Midbrain (tissue), 1 donor: ENCODE results near the gene KCNK5.
A peak's percentile ranks its signal among the peaks of the same experiment; 100 is the strongest.

Experiments
- DNase-seq: peaks from one replicate; lab custom pipeline; 2025; lab: John Stamatoyannopoulos, UW

The KCNK5 gene

GRCh38 chr6:39197922-39198500, 31.3 kb downstream of the KCNK5 start:
- DNase-seq, result no peak

GRCh38 chr6:39197521-39197920, 31.8 kb downstream of the KCNK5 start:
- no peak for DNase-seq

DNA sequence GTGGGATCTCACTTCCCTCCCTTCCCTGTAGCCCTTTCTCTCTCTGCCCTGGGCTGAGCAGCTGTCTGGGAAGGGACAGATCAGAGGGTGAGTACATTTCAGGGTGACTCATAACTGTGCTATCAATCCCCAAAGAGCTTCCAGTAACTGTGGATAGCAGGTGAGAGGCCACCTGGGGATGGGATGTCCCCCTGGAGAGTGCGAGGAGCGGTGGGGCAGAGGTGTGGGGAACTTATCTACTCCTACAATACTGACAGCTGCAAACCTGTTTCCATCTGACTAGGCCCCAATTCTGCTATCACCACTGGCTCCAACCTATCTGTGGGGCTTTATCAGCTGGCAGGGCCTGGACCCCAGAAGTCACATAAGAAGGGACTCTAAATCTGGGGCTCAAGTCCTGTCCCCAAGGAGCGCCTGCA, 32.6 kb downstream of the KCNK5 start:
- DNase-seq, result no peak

DNA sequence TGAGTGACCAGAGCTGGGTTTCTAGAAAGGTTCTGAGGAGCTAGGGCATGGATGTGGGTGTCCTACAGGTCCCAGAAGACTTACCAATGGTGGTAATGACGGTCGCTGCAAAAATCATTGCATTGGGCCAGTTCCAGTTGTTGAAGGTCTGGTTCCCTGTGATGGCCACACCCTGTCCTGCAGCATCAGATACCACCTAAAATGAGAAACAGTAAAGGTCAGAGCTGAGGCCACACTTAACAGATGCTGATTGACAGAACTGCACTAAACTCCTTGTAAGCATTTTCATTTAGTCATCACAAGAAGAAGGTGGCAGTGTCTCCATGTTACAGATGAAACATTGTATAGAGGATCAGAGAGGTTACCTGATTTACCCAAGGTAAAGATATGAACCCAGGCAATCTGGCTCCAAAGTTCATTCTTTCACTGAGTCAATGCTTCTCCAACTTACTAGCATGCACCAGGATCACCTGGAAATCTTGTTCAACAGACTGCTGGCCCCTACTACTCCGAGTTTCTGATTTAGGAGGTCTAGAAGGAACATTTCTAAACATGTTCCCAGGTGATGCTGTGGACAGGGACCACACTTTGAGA, 33.4 kb downstream of the KCNK5 start:
- no peak for DNase-seq

GRCh38 chr6:39194466-39194865, 34.8 kb downstream of the KCNK5 start:
- no peak for DNase-seq

GRCh38 chr6:39193201-39193791, 36.0 kb downstream of the KCNK5 start:
- no peak for DNase-seq

DNA sequence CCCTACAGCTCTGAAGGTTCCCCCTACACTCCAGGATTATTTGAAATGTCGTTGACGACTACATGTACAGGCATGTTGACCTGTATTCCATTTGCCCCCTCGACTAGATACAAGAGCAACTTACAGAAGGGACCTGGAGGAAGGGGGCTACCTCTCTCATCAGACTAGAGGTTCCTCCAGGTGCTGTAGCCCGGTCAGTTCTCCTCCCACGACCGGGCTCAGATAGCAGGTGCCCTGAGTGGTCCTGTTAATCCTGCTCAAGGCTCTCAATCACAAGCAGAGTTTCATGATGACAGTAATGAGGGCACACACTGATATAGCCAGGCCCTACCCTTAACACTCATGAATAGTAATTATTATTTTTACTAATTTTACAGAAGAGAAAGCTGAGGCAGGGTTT, 36.5 kb downstream of the KCNK5 start:
- DNase-seq, result no peak

- DNase-seq, result no peak
These were observed 37.9 kb downstream of the KCNK5 start for GRCh38 chr6:39191236-39191930.

DNA sequence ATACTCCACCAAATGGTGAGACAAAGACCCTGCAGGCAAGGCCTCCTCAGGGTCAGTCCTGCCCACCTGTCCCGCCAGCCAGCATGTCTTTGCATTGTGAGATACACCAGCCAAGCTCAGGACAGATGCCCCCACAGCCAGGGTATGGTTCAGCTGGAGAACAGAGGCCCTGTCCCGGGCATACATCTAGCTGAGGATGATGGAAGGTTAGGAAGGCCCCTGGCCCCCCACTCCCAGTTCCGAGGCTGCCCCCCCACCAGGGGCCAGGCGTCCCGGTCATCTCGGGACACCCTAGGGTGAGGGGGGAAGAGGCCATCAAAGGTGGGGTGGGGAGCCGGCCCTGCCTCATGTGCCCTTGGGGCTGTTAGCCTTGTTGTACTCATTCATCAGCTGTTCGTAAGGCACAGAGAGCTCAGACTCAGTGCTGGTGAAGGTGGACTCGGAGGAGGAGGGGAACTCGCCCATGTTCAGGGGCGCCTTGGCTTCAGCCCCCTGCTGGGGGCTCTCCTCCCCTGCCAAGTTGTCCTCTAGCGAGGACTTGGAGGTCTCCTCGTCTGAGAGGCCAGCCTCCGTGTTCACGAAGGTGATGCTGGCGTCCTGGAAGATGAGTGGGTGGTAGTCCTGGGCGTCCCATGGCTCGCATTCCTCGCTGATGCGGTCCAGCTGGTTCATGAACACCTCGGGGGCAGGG, 38.6 kb downstream of the KCNK5 start:
- DNase-seq, result no peak

GRCh38 chr6:39189915-39190544, 39.2 kb downstream of the KCNK5 start:
- peak; percentile 35 for DNase-seq

DNA sequence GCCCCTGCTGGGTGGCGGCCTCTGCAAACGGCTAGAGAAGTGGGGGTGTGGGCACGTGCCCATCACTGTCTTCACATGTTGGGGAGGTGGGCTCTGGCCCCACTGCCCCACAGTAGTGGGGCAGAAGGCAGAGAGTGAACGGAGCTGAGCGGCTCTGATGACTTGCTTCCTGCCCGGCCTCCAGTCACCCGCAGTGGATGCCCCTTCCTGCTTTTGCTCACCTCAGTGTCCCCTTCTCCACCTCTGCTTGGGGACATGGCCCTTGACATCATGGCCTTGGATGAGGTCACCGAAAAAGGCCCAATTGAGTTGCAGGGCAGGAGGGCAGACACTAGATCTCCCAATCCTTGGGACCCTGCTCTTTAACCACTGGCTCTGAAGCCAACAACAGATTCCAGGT, 40.1 kb downstream of the KCNK5 start:
- DNase-seq, result no peak

- DNase-seq, result no peak
These were observed 40.7 kb downstream of the KCNK5 start for GRCh38 chr6:39188571-39188970.

DNA sequence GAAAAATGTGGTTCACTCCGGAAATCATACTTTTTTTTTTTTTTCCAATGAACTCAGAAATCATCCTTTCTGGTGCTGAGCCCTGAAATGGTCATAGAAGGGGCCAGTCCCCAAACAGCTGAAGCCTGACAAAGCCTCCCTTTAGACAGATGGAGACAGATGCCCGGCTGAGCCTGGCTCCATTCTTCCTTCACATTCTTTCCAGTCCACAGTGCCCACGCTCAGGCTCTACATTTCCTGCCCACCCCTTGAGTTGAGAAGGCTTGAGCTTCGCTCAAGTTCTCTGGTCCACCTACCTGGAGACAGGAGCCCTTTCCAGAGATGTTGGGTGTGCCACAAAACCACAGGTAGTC, 41.2 kb downstream of the KCNK5 start:
- DNase-seq, result no peak

GRCh38 chr6:39184906-39185580, 44.2 kb downstream of the KCNK5 start:
- DNase-seq, result no peak

GRCh38 chr6:39182604-39183003, 46.7 kb downstream of the KCNK5 start:
- DNase-seq, result no peak

GRCh38 chr6:39181826-39182225, 47.4 kb downstream of the KCNK5 start:
- DNase-seq, result no peak

- no peak for DNase-seq
These were observed 47.9 kb downstream of the KCNK5 start for GRCh38 chr6:39181333-39181732.

- DNase-seq, result no peak
These were observed 50.5 kb downstream of the KCNK5 start for GRCh38 chr6:39178804-39179203.

GRCh38 chr6:39178235-39178634, 51.0 kb downstream of the KCNK5 start:
- no peak for DNase-seq

DNA sequence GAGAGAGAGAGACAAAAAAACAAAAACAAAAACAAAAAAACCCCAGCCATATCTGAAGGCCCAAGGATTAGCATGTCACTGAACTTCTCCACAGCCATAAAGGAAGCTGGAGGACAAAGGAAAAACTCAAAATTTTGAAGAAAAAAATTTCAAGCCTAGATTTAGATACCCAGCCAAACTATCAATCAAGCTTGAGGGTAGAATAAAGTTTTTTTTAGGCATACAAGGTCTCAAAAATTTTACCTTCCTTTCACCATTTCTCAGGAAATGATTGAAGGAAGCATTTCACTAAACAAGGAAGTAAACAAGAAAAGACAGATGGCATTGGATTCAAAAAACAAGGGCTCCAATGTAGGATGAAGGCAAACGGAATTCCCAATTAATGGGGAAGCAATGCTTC, 52.1 kb downstream of the KCNK5 start:
- no peak for DNase-seq

GRCh38 chr6:39173270-39173669, 56.0 kb downstream of the KCNK5 start:
- DNase-seq, result no peak

DNA sequence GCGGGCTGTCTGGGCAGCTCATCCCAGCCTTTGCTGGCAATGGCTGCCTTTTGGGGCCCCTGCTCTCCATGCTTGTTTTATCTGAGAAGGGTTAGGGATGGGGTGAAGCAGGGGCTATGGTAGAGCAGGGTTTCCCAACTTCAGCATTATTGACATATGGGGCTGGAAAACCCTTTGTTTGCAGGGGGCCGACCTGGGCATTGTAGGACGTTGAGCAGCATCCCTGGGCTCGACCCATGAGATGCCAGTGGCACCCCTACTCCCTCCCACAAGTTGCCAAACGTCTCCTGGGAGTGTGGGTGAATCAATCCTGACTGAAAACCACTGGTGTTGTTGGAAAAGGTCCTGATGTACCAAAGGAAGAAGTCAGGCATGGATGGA, 56.9 kb downstream of the KCNK5 start:
- DNase-seq, result no peak
